Measurements from ENCODE around the gene CDH4. TPM values are rescaled to one million over a fixed set of nuclear protein-coding genes. Genes with fewer than 3 reads are reported as not detected.

The CDH4 gene
- total RNA-seq, 3 donors from 2014 or later (not counting 1 experiment from before 2014, with no cell fraction given) = 0.18 TPM; not detected in 2

DNA sequence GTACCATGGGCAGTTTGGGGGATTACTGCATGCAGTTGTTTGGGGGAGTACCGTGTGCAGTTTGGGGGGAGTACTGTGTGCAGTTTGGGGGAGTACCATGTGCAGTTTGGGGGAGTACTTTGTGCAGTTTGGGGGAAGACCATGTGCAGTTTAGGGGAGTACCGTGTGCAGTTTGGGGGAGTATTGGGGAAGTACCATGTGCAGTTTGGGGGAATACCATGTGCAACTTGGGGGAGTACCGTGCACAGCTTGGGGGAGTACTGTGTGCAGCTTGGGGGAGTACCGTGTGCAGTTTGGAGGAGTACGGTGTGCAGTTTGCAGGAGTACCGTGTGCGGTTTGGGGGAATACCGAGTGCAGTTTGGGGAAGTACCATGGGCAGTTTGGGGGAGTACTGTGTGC lies 22.3 kb downstream of the CDH4 start:
- no peak for TF ChIP-seq CTCF (IDR thresholded peaks at IDR 0.05)
- H3K4me3 ChIP-seq (ENCODE audit: low read length) = no peak overlapping the region
- H3K27ac ChIP-seq (ENCODE audit: low read length) = no peak overlapping the region
- peaks cover 7% of the 10 kb centered on the region for H3K9me3 ChIP-seq (ENCODE audit: control insufficient read depth, insufficient read depth, low read length)
- Mint-ChIP-seq H3K9me3 (peaks cover 0 to 5% of the 10 kb centered on the region in 2 donors), H3K4me1 (no peaks in the 10 kb centered on the region), H3K27me3 (ENCODE audit: low read depth in 2 of 2) (peaks cover 0 to 2% of the 10 kb centered on the region in 2 donors), H3K36me3 (no peaks in the 10 kb centered on the region), H3K27ac (no peak overlapping the region), H3K4me3 (no peak overlapping the region)
- ATAC-seq (no peak), DNase-seq (no peak)
- WGBS (ENCODE audit: insufficient coverage) = 92% methylated on average over 8 of the region's 8 CpGs
- H3K4me1 ChIP-seq (ENCODE audit: control insufficient read depth, insufficient read depth, low read length) = no peaks in the 10 kb centered on the region
- no peaks in the 10 kb centered on the region for H3K27me3 ChIP-seq (ENCODE audit: control insufficient read depth, insufficient read depth, low read length)
- H3K36me3 ChIP-seq (ENCODE audit: control insufficient read depth, insufficient read depth, low read length) = no peaks in the 10 kb centered on the region
- intact Hi-C loops (cut with micrococcal nuclease) = no loop called here

DNA sequence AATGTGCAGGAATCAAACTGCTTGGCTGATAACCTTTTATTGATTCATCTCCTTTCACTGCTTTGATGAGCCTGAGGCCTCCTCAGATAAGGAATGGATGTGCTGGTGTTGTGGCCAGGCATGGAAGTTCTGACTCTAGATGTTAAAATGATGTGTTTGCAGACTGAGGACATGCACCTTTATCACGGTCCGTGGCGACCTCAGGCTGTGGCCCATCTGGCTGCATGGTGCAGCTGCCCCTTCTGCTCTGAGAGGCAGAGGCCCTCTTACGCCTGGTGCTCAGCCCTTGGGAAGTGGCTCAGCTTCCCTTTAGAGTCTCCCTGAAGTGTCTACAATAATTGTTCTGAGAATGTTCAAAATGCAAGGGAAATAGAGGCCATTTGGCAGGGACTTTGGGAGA lies 26.2 kb downstream of the CDH4 start:
- H3K4me1 ChIP-seq (ENCODE audit: control insufficient read depth, insufficient read depth, low read length) = no peaks in the 10 kb centered on the region
- Mint-ChIP-seq H3K27ac (no peak overlapping the region), H3K27me3 (ENCODE audit: low read depth in 2 of 2) (no peaks in the 10 kb centered on the region), H3K36me3 (no peaks in the 10 kb centered on the region), H3K4me1 (no peaks in the 10 kb centered on the region), H3K4me3 (no peak overlapping the region), H3K9me3 (peaks cover 3 to 9% of the 10 kb centered on the region in 2 donors)
- ATAC-seq = no peak
- no peak for DNase-seq
- no peak overlapping the region for H3K4me3 ChIP-seq (ENCODE audit: low read length)
- H3K27ac ChIP-seq (ENCODE audit: low read length) = no peak overlapping the region
- H3K27me3 ChIP-seq (ENCODE audit: control insufficient read depth, insufficient read depth, low read length) = no peaks in the 10 kb centered on the region
- intact Hi-C loops (cut with micrococcal nuclease) = no loop called here
- WGBS (ENCODE audit: insufficient coverage) = 96% methylated on average over 4 of the region's 4 CpGs
- no peaks in the 10 kb centered on the region for H3K36me3 ChIP-seq (ENCODE audit: control insufficient read depth, insufficient read depth, low read length)
- H3K9me3 ChIP-seq (ENCODE audit: control insufficient read depth, insufficient read depth, low read length) = peaks cover 13% of the 10 kb centered on the region
- TF ChIP-seq CTCF (IDR thresholded peaks at IDR 0.05) = no peak

DNA sequence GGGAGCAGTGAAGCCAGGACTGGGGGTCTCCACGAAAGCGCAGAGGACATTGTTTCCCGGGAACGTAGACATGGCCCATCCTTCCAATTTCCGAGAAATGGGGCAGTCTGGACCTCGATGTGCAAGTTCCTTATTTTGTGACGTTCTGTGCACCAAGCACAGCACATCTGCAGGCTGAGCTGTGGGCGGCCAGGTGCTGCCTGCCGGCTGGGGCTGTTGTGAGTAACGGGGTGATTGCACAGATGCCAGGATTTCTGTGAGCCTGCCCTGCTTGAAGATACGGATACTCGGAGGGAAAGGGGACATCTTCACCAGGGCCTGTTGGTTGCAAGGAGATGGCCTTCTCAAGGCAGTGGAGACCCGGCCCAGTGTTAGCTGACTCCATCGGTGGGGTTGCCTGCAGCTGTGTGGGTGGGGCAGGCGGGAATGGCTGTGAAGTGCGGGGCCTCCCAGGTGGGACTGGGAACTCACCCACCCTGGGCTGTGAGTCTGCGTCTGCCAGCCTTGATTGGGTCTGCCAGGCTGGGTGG lies 27.6 kb downstream of the CDH4 start:
- 83% methylated on average over 17 of the region's 17 CpGs for WGBS (ENCODE audit: insufficient coverage)

More for the DNA sequence above, 27.6 kb downstream of the CDH4 start:
- DNase-seq = no peak
- Mint-ChIP-seq H3K4me3 (no peak overlapping the region), H3K36me3 (no peaks in the 10 kb centered on the region), H3K27ac (no peak overlapping the region), H3K9me3 (peaks cover 3 to 4% of the 10 kb centered on the region in 2 donors), H3K4me1 (no peaks in the 10 kb centered on the region), H3K27me3 (ENCODE audit: low read depth in 2 of 2) (no peaks in the 10 kb centered on the region)
- no peaks in the 10 kb centered on the region for H3K27me3 ChIP-seq (ENCODE audit: control insufficient read depth, insufficient read depth, low read length)
- TF ChIP-seq CTCF (IDR thresholded peaks at IDR 0.05) = no peak
- intact Hi-C loops (cut with micrococcal nuclease) = no loop called here
- no peak overlapping the region for H3K27ac ChIP-seq (ENCODE audit: low read length)
- no peaks in the 10 kb centered on the region for H3K4me1 ChIP-seq (ENCODE audit: control insufficient read depth, insufficient read depth, low read length)
- peaks cover 16% of the 10 kb centered on the region for H3K9me3 ChIP-seq (ENCODE audit: control insufficient read depth, insufficient read depth, low read length)
- no peak for ATAC-seq
- no peaks in the 10 kb centered on the region for H3K36me3 ChIP-seq (ENCODE audit: control insufficient read depth, insufficient read depth, low read length)
- H3K4me3 ChIP-seq (ENCODE audit: low read length) = no peak overlapping the region
